ENCODE measurements around the gene PLA2G2D.

The PLA2G2D gene, protein sequence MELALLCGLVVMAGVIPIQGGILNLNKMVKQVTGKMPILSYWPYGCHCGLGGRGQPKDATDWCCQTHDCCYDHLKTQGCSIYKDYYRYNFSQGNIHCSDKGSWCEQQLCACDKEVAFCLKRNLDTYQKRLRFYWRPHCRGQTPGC

GRCh38 chr1:20119347-20119746 lies at the start of gene PLA2G2D:
PLA2G2D (minus strand) TSS chr1:20119536; CDS start chr1:20119498, 38 bp downstream.
- DNase-seq: no peak

DNA sequence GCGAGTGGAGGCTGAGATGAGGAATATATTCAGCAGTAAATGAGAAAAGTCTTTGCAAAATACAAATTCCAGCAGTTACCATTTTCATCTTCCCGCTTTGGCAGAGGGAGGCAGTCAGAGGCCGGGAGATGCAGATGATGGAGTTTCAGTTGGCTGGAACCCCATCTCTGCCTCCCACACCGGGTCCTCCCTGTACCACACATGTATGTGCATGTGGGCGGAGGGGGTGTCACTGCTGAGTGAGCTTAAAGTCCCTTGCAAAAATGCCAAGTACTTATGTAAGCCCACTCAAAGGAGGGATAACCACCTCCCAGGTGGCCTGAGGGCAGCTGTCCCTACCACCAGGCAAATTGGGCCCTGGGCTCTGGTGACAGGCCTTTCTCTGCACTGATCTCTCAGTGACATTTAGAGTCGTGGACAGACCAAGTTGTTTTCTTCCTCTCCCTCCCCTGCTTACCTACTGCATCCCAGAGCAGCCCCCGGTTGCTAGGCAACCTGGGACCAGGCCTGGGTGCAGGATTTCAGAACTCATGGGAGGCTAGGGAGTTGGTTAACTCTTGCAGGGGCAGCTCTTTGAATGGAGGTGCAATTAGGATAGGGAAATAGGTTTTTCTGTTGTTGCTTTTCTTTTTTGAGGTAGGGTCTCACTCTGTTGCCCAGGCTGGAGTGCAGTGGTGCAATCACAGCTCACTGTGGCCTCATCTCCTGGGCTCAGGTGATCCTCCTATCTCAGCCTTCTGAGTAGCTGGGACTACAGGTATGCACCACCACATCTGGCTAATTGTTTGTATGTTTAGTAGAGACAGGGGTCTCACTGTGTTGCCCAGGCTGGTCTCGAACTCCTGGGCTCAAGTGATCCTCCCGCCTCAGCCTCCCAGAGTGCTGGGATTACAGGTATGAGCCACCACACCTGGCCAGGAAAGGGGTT lies 49.5 kb upstream of the PLA2G2D start:
- no peak for DNase-seq

DNA sequence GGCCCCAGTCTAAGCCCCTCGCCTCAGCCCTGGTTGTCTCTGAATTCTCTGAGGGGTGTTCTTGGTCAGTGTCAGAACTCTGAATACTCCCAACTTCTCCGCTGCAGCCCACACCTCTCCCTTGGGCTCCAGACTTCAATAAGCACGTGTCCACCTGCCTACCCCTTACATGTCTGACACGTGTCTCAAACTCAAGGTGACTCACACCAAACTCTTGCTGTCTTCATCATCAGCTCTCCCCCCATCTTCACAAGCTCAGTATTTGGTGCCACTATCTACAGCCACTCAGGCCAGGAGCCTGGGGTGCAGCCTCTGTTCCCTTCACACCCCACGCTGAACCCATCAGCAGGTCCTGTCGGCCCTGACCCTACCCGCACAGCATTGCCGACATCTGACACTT lies 47.8 kb upstream of the PLA2G2D start:
- DNase-seq: no peak

GRCh38 chr1:20166051-20166450 lies 46.7 kb upstream of the PLA2G2D start:
- no peak for DNase-seq

- peak; percentile 76 for DNase-seq
Measured at GRCh38 chr1:20165522-20165951, 46.2 kb upstream of the PLA2G2D start.

DNA sequence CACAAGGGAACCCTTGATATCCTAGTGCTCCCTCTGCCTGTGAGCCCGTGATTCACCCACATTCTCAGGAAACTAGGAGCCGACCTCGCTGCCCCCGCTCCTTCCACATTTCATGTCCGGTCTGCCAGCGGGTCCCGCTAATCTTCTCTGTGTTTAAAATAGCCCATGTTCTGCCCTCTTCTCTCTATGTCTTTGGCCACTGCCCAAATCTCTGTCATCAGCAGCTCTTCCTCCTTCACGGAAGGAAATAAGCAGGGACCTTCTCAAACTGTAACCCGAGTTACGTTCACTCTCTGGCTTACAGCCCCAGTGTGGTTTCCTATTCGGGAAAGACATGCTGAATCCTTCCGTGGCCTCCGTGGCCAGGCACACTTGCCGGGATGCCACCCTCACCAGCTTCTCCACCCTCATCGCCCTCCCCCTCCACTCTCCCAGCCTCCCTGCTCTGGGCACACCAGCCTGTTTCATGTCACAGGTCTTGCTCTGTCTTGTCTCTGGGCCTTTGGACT lies 45.4 kb upstream of the PLA2G2D start:
- DNase-seq: no peak

- no peak for DNase-seq
Measured at GRCh38 chr1:20160034-20160433, 40.7 kb upstream of the PLA2G2D start.

DNA sequence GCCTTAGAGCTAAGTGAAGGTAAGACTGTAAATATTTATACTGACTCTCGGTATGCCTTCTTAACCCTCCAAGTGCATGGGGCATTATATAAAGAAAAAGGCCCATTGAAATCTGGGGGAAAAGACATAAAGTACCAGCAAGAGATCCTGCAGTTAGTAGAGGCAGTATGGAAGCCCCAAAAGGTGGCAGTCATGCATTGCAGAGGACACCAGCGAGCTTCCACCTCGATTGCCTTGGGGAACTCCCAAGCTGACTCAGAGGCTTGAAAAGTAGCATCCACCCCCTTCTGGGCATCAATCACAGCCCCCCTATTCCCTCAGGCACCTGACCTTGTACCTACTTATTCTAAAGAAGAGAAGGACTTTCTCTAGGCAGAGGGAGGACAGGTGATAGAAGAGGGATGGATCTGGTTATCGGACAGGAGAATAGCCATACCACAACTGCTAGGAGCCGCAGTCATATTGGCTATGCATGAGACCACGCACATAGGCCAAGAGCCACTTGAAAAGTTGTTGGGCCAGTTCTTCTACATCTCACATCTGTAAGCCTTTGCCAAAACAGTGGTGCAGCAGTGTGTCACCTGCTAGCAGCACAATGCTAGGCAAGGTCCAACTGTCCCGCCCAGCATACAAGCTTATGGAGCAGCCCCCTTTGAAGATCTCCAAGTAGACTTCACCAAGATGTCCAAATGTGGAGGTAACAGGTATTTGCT lies 39.2 kb upstream of the PLA2G2D start:
- DNase-seq: no peak

DNA sequence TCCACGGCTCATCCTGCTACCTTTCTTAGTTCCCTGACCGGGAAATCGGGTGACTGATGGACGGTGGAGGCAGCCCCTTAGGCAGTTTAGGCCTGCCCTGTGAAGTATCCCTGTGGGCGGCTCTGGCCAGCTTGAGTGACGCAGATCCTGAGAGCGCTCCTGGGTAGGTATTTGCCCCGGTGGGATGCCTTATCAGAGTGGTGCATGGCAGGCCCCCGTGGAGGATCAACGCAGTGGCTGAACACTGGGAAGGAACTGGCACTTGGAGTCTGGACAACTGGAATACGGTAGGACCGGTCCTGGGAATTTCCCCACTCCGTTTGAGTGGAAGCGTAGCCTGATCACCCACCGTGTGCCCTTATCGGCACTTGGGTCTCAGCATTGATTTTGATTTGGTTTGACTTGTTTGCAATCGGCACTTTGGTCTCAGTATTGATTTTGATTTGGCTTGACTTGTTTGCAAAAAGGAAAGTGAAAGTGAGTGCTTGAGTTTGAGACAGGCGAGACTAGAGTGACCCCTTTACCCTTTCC lies 35.0 kb upstream of the PLA2G2D start:
- DNase-seq: no peak

DNA sequence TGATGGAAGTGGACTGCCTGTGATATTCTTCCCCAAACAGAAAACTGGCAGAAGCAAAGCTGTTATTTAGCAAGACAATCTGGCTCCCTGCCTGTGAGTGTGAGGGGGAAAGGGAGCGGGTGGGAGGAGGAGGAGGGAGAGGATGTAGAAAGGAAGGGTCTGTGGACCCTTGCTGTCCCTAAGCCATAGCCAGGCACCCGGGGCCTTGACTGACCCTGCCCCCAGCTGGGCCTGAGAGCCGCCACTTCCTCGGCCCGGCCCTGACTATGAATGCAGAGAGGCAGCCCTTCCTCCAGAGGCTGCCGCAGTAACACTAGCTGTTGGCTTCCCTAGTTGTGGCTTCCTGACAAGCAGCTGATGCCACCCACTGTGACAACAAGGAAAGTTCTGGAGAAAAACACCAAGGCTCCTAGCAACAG lies 33.7 kb upstream of the PLA2G2D start:
- DNase-seq: no peak

GRCh38 chr1:20152599-20152930 lies 33.2 kb upstream of the PLA2G2D start:
- DNase-seq: no peak

- DNase-seq: peak; percentile 87
Measured at GRCh38 chr1:20151906-20152598, 32.7 kb upstream of the PLA2G2D start.

DNA sequence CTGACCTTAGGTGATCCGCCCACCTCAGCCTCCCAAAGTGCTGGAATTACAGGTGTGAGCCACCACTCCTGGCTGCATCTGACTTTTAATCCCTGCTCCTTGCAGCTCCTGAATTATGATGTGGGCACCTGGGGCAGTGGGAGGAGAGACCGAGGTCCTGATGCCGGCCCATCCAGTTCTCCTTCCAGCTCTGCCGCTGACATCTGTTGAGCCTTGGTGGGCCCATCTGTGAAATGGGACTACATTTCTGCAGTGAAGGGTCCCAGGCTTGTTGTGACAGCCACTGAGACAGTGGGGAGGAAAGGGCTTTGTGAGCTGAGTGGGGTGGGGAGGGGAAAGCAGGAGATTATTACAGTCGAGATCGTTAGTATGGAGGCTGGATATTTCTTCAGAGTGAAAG lies 31.6 kb upstream of the PLA2G2D start:
- no peak for DNase-seq

- no peak for DNase-seq
Measured at GRCh38 chr1:20150326-20150705, 31.0 kb upstream of the PLA2G2D start.

DNA sequence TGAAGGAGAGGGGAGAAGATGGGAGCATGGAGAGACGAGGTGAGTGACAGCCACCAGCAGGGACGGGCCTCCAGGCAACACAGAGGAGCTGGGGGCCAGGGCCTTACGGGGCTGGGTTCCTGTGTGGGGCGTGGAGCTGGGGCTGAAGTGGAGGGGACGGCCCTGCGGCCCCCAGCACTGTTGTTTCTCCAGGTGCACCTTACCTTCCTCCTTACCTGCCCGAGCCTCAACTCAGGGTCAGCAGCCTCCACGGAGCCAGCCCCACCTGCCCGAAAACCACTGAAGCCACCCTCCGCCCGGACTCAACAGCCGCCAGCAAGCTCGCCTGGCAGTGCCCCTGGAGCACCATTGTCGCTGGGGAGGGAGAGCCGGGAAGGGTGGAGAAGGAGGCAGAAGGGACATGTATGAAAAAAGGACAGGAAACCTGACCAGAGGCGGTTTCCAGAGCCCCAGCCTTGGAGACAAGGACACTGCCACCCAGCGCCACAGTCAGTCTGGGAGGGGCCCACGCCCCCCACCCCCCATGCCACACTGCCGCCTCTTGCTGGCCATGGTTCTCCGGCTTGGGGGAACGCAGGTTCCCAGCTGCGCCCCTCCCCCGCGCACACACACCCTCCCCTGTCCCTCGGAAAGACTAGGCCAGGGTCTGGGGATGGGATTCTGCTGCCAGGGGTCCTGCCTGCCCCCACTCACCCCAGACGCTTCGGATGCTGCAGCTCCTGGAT lies 30.4 kb upstream of the PLA2G2D start:
- no peak for DNase-seq

- no peak for DNase-seq
Measured at GRCh38 chr1:20148571-20149500, 29.5 kb upstream of the PLA2G2D start.

DNA sequence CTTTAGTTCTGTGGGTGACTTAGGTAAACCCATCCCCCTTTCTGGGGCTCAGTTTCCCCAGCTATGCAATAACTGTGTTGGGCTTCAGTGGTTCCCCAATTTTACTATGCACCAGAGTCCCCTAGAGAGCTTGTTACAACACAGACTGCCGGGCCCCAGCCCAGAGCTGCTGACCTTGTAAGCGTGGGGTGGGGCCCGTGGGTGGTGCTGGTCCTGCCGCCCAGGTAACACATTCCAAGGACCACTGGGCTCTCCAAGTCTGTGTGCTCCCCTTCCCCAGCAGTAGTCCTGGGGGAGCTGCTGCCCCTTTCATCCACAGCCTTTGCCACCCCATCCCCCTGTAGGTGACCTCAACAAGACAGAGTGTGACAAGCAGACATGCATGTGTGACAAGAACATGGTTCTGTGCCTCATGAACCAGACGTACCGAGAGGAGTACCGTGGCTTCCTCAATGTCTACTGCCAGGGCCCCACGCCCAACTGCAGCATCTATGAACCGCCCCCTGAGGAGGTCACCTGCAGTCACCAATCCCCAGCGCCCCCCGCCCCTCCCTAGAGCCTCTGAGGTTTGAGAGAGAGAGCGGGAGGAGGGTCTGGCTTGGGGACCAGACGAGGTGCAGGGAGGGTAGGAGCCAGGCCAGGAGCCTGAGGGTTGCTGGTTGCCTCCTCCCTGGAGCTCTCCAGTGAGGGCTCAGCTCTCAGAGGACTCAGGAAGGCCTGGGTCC lies 28.7 kb upstream of the PLA2G2D start:
- no peak for DNase-seq

DNA sequence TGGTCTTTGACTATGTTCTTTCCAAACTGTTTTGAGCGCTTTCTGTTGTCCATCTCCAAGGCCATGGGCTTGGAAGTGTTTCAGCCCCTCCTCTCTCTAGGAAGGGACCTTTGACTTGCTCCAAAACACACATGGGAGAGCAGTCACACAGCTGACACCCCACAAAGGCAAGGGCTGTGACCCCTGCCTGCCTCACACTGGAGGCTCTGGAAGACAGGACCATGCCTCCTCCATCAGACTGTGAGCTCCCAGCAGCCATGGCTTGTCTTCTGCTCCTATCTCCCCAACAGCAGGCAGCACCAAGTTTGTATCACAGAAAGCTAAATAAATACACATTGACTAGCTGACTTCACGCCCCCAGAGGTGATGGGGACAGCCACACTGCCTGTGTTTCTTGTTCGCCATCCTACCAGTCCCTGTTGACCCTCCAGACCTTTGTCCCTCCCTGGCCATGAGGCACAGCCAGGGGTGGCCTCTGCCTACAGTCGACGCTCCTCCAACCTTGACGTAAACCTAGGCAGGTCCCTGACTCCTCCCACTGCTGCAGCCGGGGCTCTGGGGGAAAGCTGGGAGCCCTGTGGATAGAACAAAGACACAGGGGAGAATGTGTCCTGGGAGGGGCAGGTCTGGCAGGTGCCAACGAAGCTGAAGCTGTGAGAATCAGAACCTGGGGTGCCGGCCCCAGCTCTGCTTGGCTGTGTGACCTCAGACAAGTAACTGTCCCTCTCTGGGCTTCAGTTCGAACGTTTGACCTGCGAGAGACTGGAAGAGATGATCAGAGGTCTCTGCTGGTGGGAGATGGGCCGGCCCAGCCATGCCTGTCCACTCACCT lies 24.6 kb upstream of the PLA2G2D start:
- DNase-seq: no peak

- no peak for DNase-seq
Measured at GRCh38 chr1:20143318-20143717, 24.0 kb upstream of the PLA2G2D start.

Measured in hematopoietic multipotent progenitor cell treated with erythropoietin and hydrocortisone succinate and interleukin-3 and kit ligand, for 6 days (in vitro differentiated cells).